NOMO-1 treated with DMSO at 0.1 percent for 48 hours (cell line): Measurements from ENCODE around the gene RNF111.
"Not testable (repeated sequence)": the region's sequence is repeated elsewhere in the genome, so short reads cannot be mapped to it uniquely, and the experiment has no call there.

Source experiments
- DNase-seq: peaks from one replicate; lab custom pipeline; 2025; ENCODE audit not compliant: unreplicated experiment; lab: John Stamatoyannopoulos, UW

Gene RNF111

DNA sequence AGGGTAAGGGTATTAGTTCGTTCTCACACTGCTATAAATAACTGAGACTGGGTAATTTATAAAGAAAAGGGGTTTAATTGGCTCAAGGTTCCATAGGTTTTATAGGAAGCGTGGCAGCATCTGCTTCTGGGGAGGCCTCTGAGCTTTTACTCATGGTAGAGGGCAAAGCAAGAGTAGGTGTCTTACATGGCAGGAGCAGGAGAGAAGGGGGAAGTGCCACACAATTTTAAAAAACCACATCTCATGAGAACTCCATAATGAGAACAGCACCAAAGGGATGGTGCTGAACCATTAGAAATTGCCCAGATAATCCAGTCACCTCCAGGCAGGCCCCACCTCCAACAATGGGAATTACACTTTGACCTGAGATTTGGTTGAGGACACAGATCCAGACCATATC, 12.2 kb downstream of the RNF111 start:
- peak; percentile 15 for DNase-seq

- not testable (repeated sequence) for DNase-seq
These were observed 12.8 kb downstream of the RNF111 start for GRCh38 chr15:59000251-59000650.

DNA sequence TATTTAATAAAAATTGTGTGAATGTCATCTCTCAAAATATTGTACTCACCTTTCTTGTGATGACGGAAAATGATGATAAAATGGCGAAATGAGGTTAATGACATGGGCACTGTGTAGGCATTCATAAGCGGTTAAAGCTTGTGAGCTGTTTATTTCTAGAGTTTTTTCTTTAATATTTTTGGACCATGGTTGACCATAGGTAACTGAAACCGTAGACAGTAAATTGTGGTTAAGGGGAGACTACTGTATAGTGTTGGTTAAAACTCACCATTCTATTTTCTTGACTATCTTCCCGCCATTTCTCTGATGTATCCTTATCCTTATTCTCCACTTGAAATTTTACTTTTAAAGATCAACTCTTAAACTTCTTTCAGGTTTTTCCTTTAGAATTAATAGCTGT, 14.5 kb downstream of the RNF111 start:
- no peak for DNase-seq

DNA sequence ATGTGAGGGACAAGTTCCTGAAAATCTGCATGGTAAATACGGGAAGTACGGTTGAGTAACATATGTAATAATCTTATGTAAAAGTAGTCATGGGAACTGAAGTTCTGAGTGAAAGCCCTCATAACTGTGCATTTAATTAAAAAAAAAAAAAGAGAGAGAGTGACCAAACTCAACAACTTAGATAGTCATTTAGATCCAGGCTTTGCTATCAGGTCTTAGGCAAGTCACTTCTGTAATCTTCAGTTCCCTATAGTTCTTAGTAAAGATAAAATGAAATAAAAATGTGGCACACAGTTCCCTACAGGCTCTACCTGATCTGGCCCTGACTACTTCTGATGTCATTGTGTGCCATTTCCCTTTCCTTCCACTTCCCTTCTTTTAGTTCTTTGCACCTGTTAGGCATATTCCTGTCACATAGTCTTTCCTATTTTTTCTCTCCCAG, 15.0 kb downstream of the RNF111 start:
- DNase-seq = peak; percentile 93

DNA sequence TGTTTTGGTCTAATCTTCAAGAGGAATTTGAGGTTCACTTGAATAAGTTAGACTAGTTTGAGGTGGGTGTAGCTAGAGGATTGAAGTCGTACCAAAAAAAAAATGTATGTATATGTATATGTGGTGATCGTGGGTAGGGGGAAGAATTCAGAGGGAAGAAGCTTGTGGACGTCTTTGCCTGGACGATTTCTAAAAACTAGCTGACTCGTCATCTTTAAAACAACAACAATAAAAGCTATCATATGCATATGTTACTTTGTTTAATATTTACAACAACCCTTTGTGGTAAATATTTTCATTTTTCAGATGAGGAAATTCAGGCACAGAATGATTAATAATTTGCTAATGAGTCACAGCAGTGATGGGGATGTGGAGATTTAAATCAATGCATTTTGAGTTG, 18.1 kb downstream of the RNF111 start:
- no peak for DNase-seq

DNA sequence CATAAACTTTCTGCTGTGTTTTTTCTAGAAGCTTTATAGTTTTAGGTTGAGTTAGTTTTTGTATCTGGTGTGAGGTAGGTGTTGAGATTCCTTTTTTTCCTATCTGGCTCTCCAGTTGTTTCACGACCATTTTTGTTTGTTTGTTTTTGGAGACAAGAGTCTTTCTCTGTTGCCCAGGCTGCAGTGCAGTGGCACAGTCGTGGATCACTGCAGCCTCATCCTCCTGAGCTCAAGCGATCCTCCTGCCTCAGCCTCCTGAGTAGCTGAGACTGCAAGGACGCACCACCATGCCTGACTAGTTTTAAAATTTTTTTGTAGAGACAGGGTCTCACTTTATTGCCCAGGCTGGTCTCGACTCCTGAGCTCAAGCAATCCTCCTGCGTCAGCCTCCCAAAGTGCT, 20.6 kb downstream of the RNF111 start:
- no peak for DNase-seq

GRCh38 chr15:59011262-59011952, 23.9 kb downstream of the RNF111 start:
- DNase-seq = no peak

GRCh38 chr15:59013246-59013873, 25.9 kb downstream of the RNF111 start:
- DNase-seq = no peak

GRCh38 chr15:59014068-59014467, 26.6 kb downstream of the RNF111 start:
- DNase-seq = no peak

- DNase-seq = peak; percentile 64
These were observed 30.0 kb downstream of the RNF111 start for GRCh38 chr15:59017449-59017848.

DNA sequence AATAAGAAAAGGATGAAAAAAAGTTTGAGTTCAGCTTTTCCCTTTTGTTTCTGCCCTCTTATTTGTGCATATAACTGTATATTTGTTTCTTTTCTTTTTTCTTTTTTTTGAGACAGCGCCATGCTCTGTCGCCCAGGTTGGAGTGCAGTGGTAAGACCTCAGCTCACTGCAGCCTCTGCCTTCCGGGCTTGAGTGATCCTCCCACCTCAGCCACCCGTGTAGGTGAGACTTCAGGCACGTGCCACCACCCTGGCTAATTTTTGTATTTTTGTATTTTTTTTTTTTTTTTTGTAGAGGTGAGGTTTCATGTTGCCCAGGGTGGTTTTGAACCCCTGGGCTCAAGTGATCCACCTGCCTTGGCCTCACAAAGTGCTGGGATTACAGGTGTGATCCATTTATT, 31.4 kb downstream of the RNF111 start:
- DNase-seq = no peak

- DNase-seq = no peak
These were observed 32.9 kb downstream of the RNF111 start for GRCh38 chr15:59020322-59020721.

- DNase-seq = no peak
These were observed 34.7 kb downstream of the RNF111 start for GRCh38 chr15:59022188-59022587.

- no peak for DNase-seq
These were observed 38.7 kb downstream of the RNF111 start for GRCh38 chr15:59026207-59026606.

GRCh38 chr15:59028387-59028955, 41.0 kb downstream of the RNF111 start:
- no peak for DNase-seq

DNA sequence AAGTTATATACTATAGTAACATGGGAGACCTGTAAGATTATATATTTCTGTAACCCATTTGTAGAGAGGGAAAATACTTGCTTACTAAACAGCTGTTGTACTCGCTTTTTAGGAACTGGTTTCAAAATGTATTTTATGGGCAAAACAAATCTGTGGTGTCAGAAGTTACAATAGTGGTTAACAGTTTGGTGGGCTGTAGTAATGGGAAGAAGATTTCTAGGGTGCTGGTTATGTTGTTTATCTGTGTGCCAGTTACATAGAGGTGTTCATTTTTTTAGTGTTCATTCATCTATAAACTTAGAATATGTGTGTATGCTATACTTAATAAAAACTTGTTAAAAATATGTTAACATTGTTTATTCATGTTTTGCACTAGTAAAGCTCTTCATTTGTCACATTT, 42.1 kb downstream of the RNF111 start:
- DNase-seq = no peak

- no peak for DNase-seq
These were observed 47.7 kb downstream of the RNF111 start for GRCh38 chr15:59035201-59035600.

DNA sequence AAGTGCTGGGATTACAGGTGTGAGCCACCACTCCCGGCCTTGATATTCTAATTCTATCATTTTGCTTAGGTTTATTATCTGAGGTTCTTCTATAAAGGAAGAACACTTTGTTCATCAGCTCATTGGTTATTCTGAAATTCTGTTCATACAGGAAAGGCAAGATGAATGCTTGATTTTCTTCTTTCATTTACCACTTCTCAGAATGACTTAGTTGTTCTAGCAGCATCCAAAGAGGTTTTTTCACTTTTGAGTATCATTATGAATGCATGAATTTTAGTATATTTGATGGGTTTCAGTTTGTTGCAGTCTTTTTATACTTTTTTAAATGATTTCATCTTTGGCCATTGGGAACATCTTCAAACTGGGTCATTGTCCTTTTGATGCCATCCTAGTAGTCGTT, 51.8 kb downstream of the RNF111 start:
- DNase-seq = no peak

- DNase-seq = no peak
These were observed 54.6 kb downstream of the RNF111 start for GRCh38 chr15:59042041-59042440.

- no peak for DNase-seq
These were observed 61.4 kb downstream of the RNF111 start for GRCh38 chr15:59048897-59049296.

- DNase-seq = peak; percentile 14
These were observed 64.7 kb downstream of the RNF111 start for GRCh38 chr15:59051873-59052861.
